ENCODE measurements around the gene C8A.

C8A gene

DNA sequence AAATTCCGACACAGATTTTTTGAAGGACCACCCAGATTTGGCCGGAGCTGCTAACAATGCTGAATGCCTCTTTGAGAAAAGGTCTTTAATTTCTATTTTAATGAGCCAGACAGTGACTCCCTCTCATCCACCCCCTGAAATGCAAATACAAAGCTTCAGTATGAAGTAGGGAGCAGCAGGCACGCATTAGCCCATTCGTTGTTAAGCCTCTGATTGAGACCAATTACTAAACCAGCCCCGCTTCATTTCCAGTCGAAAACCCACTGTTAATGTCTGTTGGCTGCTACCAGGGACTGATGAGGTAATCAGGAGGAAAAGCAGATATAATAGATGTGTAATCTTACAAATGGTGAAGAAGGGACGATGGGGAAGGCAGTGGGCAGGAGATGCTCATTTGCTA, 4.8 kb upstream of the C8A start:
- H3K27me3 ChIP-seq (ENCODE audit: insufficient read depth, poor library complexity, severe bottlenecking) = peaks cover 2% of the 10 kb centered on the region
- TF ChIP-seq POLR2AphosphoS5 (IDR thresholded peaks at IDR 0.05; ENCODE audit: low read depth) = no peak
- TF ChIP-seq, protein P1, sequence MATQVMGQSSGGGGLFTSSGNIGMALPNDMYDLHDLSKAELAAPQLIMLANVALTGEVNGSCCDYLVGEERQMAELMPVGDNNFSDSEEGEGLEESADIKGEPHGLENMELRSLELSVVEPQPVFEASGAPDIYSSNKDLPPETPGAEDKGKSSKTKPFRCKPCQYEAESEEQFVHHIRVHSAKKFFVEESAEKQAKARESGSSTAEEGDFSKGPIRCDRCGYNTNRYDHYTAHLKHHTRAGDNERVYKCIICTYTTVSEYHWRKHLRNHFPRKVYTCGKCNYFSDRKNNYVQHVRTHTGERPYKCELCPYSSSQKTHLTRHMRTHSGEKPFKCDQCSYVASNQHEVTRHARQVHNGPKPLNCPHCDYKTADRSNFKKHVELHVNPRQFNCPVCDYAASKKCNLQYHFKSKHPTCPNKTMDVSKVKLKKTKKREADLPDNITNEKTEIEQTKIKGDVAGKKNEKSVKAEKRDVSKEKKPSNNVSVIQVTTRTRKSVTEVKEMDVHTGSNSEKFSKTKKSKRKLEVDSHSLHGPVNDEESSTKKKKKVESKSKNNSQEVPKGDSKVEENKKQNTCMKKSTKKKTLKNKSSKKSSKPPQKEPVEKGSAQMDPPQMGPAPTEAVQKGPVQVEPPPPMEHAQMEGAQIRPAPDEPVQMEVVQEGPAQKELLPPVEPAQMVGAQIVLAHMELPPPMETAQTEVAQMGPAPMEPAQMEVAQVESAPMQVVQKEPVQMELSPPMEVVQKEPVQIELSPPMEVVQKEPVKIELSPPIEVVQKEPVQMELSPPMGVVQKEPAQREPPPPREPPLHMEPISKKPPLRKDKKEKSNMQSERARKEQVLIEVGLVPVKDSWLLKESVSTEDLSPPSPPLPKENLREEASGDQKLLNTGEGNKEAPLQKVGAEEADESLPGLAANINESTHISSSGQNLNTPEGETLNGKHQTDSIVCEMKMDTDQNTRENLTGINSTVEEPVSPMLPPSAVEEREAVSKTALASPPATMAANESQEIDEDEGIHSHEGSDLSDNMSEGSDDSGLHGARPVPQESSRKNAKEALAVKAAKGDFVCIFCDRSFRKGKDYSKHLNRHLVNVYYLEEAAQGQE (IDR thresholded peaks at IDR 0.05; ENCODE audit: insufficient replicate concordance, low read depth) = no peak
- TF ChIP-seq SPI1 (IDR thresholded peaks at IDR 0.05; ENCODE audit: borderline replicate concordance, low read depth) = no peak
- no peak for TF ChIP-seq GABPA (IDR thresholded peaks at IDR 0.05; ENCODE audit: low read depth)
- TF ChIP-seq, protein P2, sequence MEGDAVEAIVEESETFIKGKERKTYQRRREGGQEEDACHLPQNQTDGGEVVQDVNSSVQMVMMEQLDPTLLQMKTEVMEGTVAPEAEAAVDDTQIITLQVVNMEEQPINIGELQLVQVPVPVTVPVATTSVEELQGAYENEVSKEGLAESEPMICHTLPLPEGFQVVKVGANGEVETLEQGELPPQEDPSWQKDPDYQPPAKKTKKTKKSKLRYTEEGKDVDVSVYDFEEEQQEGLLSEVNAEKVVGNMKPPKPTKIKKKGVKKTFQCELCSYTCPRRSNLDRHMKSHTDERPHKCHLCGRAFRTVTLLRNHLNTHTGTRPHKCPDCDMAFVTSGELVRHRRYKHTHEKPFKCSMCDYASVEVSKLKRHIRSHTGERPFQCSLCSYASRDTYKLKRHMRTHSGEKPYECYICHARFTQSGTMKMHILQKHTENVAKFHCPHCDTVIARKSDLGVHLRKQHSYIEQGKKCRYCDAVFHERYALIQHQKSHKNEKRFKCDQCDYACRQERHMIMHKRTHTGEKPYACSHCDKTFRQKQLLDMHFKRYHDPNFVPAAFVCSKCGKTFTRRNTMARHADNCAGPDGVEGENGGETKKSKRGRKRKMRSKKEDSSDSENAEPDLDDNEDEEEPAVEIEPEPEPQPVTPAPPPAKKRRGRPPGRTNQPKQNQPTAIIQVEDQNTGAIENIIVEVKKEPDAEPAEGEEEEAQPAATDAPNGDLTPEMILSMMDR (IDR thresholded peaks at IDR 0.05; ENCODE audit: insufficient read depth, low read length) = no peak

DNA sequence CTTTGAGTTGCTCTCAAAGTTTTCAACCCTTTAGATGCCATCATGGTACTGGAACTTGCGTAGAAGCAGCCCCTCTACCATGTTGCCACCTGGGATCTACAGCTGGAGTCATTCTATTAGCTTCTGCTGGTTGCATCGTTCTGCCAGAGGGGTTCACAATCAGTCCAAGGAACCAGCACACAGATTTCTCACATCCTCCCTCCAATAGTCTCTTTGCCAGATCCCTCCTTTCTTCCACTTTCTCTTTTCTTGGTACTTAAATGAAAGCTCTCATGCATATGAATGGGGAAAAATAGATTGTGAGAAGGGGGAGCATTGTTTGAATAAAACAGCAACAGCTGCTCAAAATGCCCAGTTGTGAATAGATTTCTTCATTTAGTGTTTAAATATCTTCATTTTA, 4.2 kb upstream of the C8A start:
- DNase-seq (ENCODE audit: low read depth in 1 of 2, low spot score in 1 of 2) = no peak
- TF ChIP-seq, protein P1 (IDR thresholded peaks at IDR 0.05; ENCODE audit: insufficient replicate concordance, low read depth) = no peak
- TF ChIP-seq, protein P2 (IDR thresholded peaks at IDR 0.05; ENCODE audit: insufficient read depth, low read length) = no peak
- no peak for TF ChIP-seq POLR2AphosphoS5 (IDR thresholded peaks at IDR 0.05; ENCODE audit: low read depth)
- TF ChIP-seq SPI1 (IDR thresholded peaks at IDR 0.05; ENCODE audit: borderline replicate concordance, low read depth) = no peak
- Histone ChIP-seq H3K4me3 (replicated peaks; ENCODE audit: insufficient read depth, low read length) (no peak overlapping the region), H3K27ac (replicated peaks) (no peak overlapping the region), H3K27me3 (ENCODE audit: insufficient read depth, poor library complexity, severe bottlenecking) (peaks cover 2% of the 10 kb centered on the region)

More for the DNA sequence above, 4.8 kb upstream of the C8A start:
- no peak for DNase-seq (ENCODE audit: low read depth in 1 of 2, low spot score in 1 of 2)
- Histone ChIP-seq H3K4me3 (replicated peaks; ENCODE audit: insufficient read depth, low read length) (no peak overlapping the region), H3K27ac (replicated peaks) (no peak overlapping the region)

DNA sequence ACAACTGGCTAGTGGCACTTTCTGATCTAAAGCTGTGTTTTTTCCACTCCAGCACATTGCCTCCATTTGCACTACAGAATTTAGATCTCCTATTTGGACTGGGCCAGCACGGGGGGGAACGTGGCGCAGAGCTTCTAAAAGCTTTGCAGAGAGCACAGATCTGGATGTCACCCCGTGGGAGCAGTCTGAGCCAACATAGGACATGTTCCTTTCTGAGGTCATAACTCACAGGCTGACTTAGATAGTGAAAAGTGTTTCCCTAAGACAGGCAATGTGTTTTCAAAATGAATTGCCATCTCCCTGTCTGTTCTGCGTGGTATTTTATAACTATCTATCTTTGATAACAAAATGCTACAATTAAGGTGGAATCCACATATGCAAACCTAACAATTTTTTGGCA, 3.7 kb upstream of the C8A start:
- Histone ChIP-seq H3K27me3 (ENCODE audit: insufficient read depth, poor library complexity, severe bottlenecking) (peaks cover 2% of the 10 kb centered on the region), H3K4me3 (replicated peaks; ENCODE audit: insufficient read depth, low read length) (no peak overlapping the region), H3K27ac (replicated peaks) (no peak overlapping the region)
- TF ChIP-seq GABPA (IDR thresholded peaks at IDR 0.05; ENCODE audit: low read depth) (no peak), POLR2AphosphoS5 (IDR thresholded peaks at IDR 0.05; ENCODE audit: low read depth) (no peak), SPI1 (IDR thresholded peaks at IDR 0.05; ENCODE audit: borderline replicate concordance, low read depth) (no peak)
- TF ChIP-seq, protein P1 (IDR thresholded peaks at IDR 0.05; ENCODE audit: insufficient replicate concordance, low read depth) = no peak
- TF ChIP-seq, protein P2 (IDR thresholded peaks at IDR 0.05; ENCODE audit: insufficient read depth, low read length) = no peak
- DNase-seq (ENCODE audit: low read depth in 1 of 2, low spot score in 1 of 2) = no peak
